GM18861 (cell line): ENCODE measurements around the gene TEX50.
"Not testable (repeated sequence)": the region's sequence is repeated elsewhere in the genome, so short reads cannot be mapped to it uniquely, and the experiment has no call there.

Experiments
- ATAC-seq: cut with Tn5 transposase; IDR thresholded peaks from one replicate; pipeline ENCODE4 v1.9.1; 2021; ENCODE audit not compliant: unreplicated experiment

The TEX50 gene, protein sequence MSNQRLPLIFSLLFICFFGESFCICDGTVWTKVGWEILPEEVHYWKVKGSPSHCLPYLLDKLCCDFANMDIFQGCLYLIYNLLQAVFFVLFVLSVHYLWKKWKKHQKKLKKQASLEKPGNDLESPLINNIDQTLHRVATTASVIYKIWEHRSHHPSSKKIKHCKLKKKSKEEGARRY

DNA sequence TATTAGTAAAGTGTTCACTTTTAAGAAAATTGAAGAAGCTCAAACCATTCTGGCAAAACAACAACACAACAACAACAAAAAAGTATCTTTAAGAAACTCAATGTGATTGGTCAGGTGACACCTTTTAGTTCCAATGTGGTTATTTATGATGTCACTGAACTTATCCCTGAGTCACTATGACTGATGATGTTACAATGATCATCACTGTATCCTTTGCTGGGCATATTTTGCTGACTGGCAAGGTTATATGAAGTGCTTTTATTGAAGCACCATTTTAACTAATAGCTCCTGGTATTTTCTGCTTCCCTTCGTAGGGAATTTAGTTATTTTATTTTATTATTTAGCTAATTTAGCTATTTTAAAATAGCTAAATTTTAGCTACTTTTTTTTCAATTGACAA, at the start of gene TEX50:
Gene TEX50, plus strand, starts transcription at position 223 of the 400 bp plus-strand sequence. CDS start 184 bp downstream, outside the sequence.
- ATAC-seq: no peak

DNA sequence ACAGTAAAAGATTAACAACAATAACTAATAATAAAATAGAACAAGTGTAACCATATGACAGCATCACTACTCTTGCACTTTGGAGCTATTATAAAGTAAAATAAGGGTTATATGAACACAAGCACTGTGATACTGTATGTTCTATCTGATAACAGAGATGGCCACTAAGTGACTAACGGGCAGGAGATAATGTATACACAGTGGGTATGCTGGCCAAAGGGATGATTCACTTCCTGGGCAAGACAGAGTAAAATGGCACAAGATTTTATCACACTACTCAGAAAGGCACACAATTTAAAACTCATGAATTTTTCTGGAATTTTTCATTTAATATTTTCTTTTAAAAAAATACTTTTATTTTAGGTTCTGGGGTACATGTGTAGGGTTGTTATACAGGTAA, 44.6 kb upstream of the TEX50 start:
- ATAC-seq: no peak

DNA sequence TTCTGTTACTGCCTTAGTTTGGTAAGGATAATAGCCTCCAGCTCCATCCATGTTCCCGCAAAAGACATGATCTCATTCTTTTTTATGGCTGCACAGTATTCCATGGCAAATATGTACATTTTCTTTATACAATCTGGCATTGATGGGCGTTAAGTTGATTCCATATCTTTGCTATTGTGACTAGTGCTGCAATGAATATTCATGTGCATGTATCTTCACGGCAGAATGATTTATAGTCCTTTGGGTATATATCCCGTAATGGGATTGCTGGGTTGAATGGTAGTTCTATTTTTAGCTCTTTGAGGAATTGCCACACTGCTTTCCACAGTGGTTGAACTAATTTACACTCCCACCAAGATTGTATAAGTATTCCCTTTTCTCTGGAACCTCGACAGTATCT, 44.0 kb upstream of the TEX50 start:
- ATAC-seq: not testable (repeated sequence)

DNA sequence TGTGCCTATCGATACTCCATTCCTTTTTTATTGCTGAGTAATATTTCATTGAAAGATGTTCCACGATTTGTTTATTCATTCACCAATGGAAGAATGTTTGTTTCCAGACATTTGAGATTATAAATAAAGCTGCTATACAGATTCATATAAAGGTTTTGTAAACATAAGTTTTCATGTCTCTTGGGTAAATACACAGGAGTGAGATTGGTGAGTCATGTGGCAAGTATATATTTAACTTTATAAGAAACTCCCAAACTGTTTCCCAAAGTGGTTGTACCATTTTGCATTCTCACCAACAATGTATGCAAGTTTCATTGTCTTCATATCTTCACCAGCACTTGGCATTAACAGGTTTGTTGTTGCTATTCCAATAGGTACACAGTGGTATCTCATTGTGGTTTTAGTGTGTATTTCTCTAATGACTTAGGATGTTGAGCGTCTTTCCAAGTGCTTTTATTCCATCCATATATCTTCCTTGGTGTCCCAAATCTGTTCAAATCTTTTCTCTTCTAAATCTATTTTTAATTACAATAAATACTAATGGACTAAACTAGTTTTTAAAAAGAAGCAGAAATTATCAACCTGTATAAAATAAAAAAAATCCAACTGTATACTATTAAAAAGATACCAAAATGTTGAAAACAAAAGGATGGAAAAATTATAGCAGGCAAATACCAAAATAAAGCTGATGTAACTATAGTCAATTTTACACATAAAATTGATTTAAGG, 38.9 kb upstream of the TEX50 start:
- no peak for ATAC-seq

GRCh38 chr1:173601588-173601987, 33.5 kb upstream of the TEX50 start:
- ATAC-seq: peak; percentile 66

DNA sequence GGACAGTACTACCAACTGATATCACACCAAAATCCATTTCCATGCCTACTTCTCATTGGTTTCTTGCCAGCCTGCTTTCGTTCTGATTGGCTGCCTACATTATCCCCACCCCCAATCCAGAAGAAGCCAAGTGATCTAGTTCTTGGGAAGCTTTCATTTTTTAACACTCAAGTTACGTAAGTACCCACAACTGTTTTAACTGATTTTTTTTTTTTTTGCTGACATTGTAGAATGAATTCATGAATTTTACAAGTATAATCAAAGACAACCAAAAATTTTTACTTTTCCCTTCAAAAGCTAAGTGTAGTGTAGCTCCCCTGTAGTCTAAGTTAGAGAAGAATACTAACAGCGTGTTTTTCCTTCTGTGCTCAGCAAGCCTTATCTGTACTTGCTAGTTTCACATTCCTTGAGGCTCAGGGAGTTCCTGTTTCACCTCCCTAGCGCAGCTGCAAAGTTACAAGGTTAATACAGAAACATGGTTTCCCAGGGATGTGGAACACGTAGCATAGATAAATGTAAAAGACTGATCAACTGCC, 32.0 kb upstream of the TEX50 start, which contains the start of gene SLC9C2:
Gene SLC9C2, minus strand, starts transcription at position 17 of the 536 bp plus-strand sequence. CDS start 1,296 bp downstream, outside the sequence.
- ATAC-seq: no peak

- ATAC-seq: no peak
These were observed 26.5 kb upstream of the TEX50 start for GRCh38 chr1:173608503-173609216.

DNA sequence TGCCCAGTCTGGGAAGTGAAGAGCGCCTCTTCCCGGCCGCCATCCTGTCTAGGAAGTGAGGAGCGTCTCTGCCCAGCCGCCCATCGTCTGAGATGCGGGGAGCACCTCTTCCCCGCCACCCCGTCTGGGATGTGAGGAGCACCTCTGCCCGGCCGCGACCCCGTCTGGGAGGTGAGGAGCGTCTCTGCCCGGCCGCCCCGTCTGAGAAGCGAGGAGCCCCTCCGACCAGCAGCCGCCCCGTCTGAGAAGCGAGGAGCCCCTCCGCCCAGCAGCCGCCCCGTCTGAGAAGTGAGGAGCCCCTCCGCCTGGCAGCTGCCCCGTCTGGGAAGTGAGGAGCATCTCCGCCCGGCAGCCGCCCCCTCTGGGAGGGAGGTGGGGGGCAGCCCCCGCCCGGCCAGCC, 22.1 kb upstream of the TEX50 start:
- not testable (repeated sequence) for ATAC-seq

GRCh38 chr1:173616859-173617258, 18.3 kb upstream of the TEX50 start:
- ATAC-seq: no peak

DNA sequence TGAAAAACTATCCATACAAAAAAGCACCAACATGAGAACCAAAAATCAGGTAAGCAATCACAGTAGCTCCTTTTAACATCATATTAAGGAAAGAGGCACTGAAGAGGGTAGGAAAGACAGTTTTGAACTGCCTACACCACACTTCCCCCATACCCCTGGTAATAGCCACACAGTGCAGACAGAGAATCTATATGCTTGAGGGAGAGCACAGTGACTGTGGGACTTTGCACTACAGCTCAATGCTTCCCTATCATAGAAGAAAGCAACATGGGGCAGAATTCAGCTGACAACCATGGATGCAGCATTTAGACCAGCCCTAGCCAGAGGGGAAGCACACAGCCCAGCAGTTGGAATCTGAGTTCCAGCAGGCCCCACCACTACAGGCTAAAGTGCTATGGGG, 7.9 kb upstream of the TEX50 start:
- no peak for ATAC-seq

DNA sequence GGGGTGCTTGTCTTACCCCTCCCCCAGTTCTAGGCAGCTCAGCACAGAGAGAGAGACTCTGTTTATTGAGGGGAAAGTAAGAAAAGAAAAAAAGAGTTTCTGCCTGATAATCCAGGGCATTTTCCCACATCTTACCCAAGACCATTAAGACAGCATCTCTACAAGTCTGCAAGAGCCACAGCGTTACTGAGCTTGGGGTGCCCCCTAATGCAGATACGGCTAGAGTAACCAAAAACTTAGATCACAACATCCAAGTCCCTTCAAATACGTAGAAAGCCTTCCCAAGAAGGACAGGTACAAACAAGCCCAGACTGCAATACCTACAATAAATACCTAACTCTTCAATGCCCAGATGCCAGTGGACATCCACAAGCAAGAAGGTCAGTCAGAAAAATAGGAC, 6.2 kb upstream of the TEX50 start:
- ATAC-seq: no peak

- not testable (repeated sequence) for ATAC-seq
These were observed 2.3 kb downstream of the TEX50 start for GRCh38 chr1:173637236-173638042.

- no peak for ATAC-seq
These were observed 3.2 kb downstream of the TEX50 start for GRCh38 chr1:173638043-173639021.

DNA sequence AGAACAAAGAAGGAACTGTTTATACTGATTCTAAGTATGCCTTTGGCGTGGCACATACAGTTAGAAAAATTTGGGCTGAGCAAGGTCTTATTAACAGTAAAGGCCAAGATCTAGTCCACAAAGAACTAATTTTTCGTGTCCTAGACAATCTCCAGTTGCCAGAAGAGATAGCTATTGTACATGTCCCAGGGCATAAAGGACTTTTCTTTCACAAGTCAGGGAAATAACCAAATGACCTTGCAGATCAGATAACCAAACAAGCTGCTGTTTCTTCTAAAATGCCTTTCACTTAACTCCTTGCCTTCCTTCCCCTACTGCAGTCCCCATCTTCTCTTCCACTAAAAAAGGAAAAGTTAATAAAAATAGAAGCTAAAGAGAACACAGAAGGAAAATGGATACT, 4.0 kb downstream of the TEX50 start:
- ATAC-seq: no peak

DNA sequence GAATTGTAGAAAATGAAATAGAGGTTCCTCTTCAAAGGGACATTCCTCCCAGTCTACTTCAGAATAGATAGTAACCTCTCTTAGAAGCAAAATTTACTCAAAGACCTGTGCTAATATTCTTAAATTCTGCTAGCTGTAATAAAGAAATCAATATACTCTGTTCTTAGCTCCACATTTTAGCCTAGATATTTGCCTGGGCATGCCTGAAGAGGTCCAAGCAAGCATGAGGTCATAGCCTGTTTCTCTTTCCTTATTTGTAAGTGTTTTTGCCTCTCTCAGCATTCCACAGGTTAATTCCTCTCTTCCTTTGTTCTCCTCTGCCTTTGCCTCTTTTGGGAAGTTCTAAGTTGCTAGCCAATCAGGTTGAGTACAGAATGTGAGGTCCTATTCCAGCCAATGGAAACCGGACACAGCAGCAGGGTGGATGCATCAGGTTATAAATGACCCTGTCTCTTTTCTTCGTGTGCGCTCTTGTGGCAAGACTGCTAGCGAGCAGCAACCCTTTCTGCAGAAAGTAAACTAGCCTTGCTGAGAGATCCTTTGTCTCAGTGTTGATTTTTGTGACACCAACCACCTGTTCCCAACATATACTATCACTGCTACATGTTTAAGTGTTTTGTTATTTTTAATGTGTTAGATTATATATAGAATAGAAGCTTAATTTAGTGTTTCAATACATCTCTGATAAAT, 7.5 kb downstream of the TEX50 start:
- not testable (repeated sequence) for ATAC-seq

GRCh38 chr1:173646656-173647055, 11.5 kb downstream of the TEX50 start:
- no peak for ATAC-seq

DNA sequence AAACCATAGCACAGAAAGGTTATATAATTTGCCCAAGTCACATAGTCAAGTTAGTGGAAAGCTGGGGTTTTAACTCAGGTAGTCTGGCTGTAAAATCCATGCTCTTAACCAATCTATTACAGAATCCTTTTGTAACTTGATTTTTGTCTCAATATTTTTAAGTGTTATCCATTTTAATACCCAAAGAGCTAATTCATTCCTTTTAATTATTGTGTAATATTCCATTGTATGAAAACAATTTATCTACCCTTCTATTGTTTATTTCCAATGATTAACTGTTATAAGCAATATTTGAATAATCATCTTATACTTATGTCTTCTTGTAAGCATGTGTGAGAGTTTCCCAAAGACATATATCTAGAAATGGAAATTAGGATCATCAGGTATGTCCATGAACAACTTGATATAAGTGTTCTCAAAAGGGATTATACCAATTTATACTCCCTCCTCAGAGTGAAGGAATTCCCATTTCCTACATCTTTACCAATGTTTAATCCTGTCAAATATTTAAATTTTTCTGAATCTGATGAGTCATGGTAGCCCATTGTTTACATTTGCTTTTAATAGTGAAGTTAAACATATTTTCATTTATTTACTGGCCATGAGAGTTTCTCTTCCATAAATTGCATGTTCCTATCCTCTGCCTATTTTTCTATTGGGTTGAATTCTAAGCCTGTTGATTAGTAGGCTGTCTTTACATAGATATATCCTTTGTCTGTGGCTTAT, 13.9 kb downstream of the TEX50 start:
- no peak for ATAC-seq

- ATAC-seq: no peak
These were observed 25.2 kb downstream of the TEX50 start for GRCh38 chr1:173660306-173660705.
